22Rv1 (cell line): Measurements from ENCODE around the gene MAP2K6.

Experiments used
- ZFX ChIP-seq: fragments of 450-650 bp; IDR thresholded peaks from 2 replicates; pipeline ENCODE4 v1.6.1; 2017; ENCODE audit warnings: antibody characterized with exemption, borderline replicate concordance
- TF ChIP-seq, protein P1 (sequence below): fragments of 450-650 bp; IDR thresholded peaks from 2 replicates; pipeline ENCODE4 v1.5.1; 2017; ENCODE audit warnings: mild to moderate bottlenecking

DNA sequence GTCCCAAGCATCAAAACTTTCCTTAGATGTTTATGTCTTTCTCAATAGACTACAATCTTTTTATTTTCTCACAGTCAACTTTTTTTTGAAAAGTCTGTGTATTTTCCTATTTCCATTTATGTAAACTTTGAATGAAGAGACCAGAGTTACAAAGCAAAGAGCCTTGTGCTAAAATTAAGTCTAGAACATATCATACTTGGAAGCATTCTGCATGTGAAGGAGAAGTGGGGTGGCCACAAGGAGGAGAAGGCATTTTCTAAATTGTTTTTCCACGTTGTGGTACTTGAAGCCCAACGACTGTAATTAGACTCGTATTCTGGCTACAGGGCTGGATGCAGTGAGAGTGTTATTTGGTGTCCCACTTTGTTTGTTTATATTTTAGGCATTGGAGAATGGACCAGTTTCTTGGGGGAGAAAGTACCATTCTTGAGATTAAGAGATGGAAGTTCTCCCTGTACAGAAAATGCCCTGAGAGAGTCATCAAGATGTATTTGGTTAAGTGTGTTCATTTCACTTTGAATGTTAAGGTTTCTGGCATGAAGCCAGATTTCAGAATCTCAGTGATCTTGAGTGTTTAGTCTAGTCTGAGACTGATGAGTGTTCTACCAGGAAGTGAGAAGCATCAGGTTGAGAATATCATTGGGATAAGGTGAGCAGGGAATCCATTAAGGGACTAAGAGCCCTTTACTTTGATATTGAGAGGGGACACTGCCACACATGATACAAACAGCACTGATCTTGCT, 71.6 kb downstream of the MAP2K6 start:
- TF ChIP-seq, protein P1, sequence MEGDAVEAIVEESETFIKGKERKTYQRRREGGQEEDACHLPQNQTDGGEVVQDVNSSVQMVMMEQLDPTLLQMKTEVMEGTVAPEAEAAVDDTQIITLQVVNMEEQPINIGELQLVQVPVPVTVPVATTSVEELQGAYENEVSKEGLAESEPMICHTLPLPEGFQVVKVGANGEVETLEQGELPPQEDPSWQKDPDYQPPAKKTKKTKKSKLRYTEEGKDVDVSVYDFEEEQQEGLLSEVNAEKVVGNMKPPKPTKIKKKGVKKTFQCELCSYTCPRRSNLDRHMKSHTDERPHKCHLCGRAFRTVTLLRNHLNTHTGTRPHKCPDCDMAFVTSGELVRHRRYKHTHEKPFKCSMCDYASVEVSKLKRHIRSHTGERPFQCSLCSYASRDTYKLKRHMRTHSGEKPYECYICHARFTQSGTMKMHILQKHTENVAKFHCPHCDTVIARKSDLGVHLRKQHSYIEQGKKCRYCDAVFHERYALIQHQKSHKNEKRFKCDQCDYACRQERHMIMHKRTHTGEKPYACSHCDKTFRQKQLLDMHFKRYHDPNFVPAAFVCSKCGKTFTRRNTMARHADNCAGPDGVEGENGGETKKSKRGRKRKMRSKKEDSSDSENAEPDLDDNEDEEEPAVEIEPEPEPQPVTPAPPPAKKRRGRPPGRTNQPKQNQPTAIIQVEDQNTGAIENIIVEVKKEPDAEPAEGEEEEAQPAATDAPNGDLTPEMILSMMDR, result no peak
- TF ChIP-seq ZFX, result no peak
